ENCODE results near the gene TRAF1.

DNA sequence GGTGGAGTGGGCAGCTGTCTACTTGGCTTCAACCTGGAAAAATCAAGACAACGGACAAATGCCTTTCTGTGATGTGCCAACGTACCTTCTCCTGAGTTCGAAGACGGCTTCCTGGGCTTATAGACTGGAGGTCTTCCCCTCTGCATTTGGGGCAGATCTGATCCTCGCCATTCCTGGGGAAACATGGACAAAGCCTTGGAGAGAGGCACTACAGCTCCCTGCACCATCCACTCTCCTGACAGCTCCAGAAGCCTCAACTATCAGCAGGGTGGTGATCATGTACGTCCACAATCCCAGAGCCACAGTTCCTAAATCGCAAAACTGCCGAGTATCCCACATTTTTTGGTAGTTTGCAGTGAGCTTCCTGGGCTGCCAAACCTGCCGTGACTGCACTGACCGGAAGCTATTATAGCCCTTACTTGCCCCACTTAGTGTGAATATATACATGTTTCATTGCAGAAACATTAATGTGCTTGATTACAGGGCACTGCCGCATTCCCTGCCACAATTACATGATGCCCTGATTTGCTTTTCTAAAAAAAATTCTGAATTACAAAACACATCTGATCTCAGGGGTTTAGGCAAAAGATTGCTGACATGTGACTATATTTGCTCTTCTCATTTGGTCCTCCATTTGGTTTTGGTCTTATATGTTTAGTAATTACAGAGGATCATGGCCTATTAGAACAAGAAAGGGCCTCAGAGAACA, 2.8 kb downstream of the TRAF1 start:
- TF ChIP-seq, protein P1, sequence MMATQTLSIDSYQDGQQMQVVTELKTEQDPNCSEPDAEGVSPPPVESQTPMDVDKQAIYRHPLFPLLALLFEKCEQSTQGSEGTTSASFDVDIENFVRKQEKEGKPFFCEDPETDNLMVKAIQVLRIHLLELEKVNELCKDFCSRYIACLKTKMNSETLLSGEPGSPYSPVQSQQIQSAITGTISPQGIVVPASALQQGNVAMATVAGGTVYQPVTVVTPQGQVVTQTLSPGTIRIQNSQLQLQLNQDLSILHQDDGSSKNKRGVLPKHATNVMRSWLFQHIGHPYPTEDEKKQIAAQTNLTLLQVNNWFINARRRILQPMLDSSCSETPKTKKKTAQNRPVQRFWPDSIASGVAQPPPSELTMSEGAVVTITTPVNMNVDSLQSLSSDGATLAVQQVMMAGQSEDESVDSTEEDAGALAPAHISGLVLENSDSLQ (IDR thresholded peaks at IDR 0.05): no peak
- TF ChIP-seq TARDBP (IDR thresholded peaks at IDR 0.05): no peak
- TF ChIP-seq FOXA1 (IDR thresholded peaks at IDR 0.05): no peak
- no peak for TF ChIP-seq ZNF384 (IDR thresholded peaks at IDR 0.05)
- no peak for TF ChIP-seq FOXM1 (IDR thresholded peaks at IDR 0.05; ENCODE audit: borderline replicate concordance)
- TF ChIP-seq NFRKB (IDR thresholded peaks at IDR 0.05): no peak
- TF ChIP-seq ELF4 (IDR thresholded peaks at IDR 0.05): no peak
- TF ChIP-seq FOXK2 (IDR thresholded peaks at IDR 0.05): no peak
- TF ChIP-seq ARNT (IDR thresholded peaks at IDR 0.05): no peak
- no peak for TF ChIP-seq SP1 (IDR thresholded peaks at IDR 0.05)
- TF ChIP-seq BHLHE40 (IDR thresholded peaks at IDR 0.05; ENCODE audit: borderline replicate concordance): no peak
- no peak for TF ChIP-seq LEF1 (IDR thresholded peaks at IDR 0.05; ENCODE audit: borderline replicate concordance)
- no peak for TF ChIP-seq SUZ12 (IDR thresholded peaks at IDR 0.05)
- no peak for TF ChIP-seq HDGF (IDR thresholded peaks at IDR 0.05; ENCODE audit: borderline replicate concordance)
